ENCODE data around the gene M1AP. TPM values are rescaled to one million over a fixed set of nuclear protein-coding genes. Genes with fewer than 3 reads are reported as not detected.
A peak's percentile ranks its signal among the peaks of the same experiment; 100 is the strongest.

Gene M1AP
- total RNA-seq, 1 donor from 2014 or later, result 0.81 TPM

GRCh38 chr2:74593826-74594772 is 54.0 kb downstream of the M1AP start:
- Mint-ChIP-seq H3K36me3 (ENCODE audit: unreplicated experiment) (no peaks in the 10 kb centered on the region), H3K27me3 (ENCODE audit: unreplicated experiment) (peaks cover 8% of the 10 kb centered on the region), H3K27ac (ENCODE audit: unreplicated experiment) (no peak overlapping the region), H3K4me1 (ENCODE audit: low read depth, unreplicated experiment) (peaks cover 21% of the 10 kb centered on the region), H3K4me3 (ENCODE audit: unreplicated experiment) (no peak overlapping the region), H3K9me3 (ENCODE audit: unreplicated experiment) (peaks cover 7% of the 10 kb centered on the region)
- TF ChIP-seq CTCF (IDR thresholded peaks at IDR 0.05; ENCODE audit: partially characterized antibody, unreplicated experiment), result no peak
- DNase-seq, result no peak

GRCh38 chr2:74588664-74589063 is 59.5 kb downstream of the M1AP start:
- Mint-ChIP-seq H3K27me3 (ENCODE audit: unreplicated experiment) (no peaks in the 10 kb centered on the region), H3K4me1 (ENCODE audit: low read depth, unreplicated experiment) (peaks cover 12% of the 10 kb centered on the region), H3K27ac (ENCODE audit: unreplicated experiment) (no peak overlapping the region), H3K4me3 (ENCODE audit: unreplicated experiment) (no peak overlapping the region), H3K36me3 (ENCODE audit: unreplicated experiment) (no peaks in the 10 kb centered on the region), H3K9me3 (ENCODE audit: unreplicated experiment) (no peaks in the 10 kb centered on the region)
- no peak for DNase-seq
- no peak for TF ChIP-seq CTCF (IDR thresholded peaks at IDR 0.05; ENCODE audit: partially characterized antibody, unreplicated experiment)

GRCh38 chr2:74587664-74588277 is 60.4 kb downstream of the M1AP start:
- Mint-ChIP-seq H3K4me3 (ENCODE audit: unreplicated experiment) (no peak overlapping the region), H3K27me3 (ENCODE audit: unreplicated experiment) (peaks cover 3% of the 10 kb centered on the region), H3K9me3 (ENCODE audit: unreplicated experiment) (no peaks in the 10 kb centered on the region), H3K36me3 (ENCODE audit: unreplicated experiment) (no peaks in the 10 kb centered on the region), H3K27ac (ENCODE audit: unreplicated experiment) (no peak overlapping the region), H3K4me1 (ENCODE audit: low read depth, unreplicated experiment) (peaks cover 12% of the 10 kb centered on the region)
- peak; percentile 68 for DNase-seq
- peak; percentile 57 for TF ChIP-seq CTCF (IDR thresholded peaks at IDR 0.05; ENCODE audit: partially characterized antibody, unreplicated experiment)

- Mint-ChIP-seq H3K27ac (ENCODE audit: unreplicated experiment) (no peak overlapping the region), H3K4me1 (ENCODE audit: low read depth, unreplicated experiment) (peaks cover 5% of the 10 kb centered on the region), H3K36me3 (ENCODE audit: unreplicated experiment) (no peaks in the 10 kb centered on the region), H3K9me3 (ENCODE audit: unreplicated experiment) (no peaks in the 10 kb centered on the region), H3K27me3 (ENCODE audit: unreplicated experiment) (peaks cover 3% of the 10 kb centered on the region), H3K4me3 (ENCODE audit: unreplicated experiment) (no peak overlapping the region)
- no peak for DNase-seq
- TF ChIP-seq CTCF (IDR thresholded peaks at IDR 0.05; ENCODE audit: partially characterized antibody, unreplicated experiment), result no peak
Measured at GRCh38 chr2:74585406-74586185, 62.5 kb downstream of the M1AP start.
